ENCODE data around the gene BRIP1. TPM values are rescaled to one million over a fixed set of nuclear protein-coding genes. Genes with fewer than 3 reads are reported as not detected.
"Not testable (repeated sequence)": the region's sequence is repeated elsewhere in the genome, so short reads cannot be mapped to it uniquely, and the experiment has no call there.

BRIP1 gene
- total and polyA plus RNA-seq, 7 experiments from 2014 or later, result 0.64 to 19.9 (median 1.6) TPM

DNA sequence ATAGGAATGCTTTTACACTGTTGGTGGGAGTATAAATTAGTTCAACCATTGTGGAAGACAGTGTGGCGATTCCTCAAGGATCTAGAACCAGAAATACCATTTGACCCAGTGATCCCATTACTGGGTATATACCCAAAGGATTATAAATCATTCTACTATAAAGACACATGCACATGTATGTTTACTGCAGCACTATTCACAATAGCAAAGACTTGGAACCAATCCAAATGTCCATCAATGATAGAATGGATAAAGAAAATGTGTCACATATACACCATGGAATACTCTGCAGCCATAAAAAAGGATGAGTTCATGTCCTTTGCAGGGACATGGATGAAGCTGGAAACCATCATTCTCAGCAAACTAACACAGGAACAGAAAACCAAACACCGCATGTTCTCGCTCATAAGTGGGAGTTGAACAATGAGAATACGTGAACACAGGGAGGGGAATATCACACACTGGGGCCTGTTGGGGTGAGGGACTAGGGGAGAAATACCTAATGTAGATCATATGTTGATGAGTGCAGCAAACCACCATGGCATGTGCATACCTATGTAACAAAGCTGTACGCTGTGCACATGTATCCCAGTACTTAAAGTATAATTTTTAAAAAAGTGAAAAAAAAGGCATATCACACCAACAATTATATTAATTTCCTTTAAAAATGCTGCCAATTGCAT is 196.8 kb downstream of the BRIP1 start:
- POLR2A ChIA-PET, result not testable (repeated sequence)

DNA sequence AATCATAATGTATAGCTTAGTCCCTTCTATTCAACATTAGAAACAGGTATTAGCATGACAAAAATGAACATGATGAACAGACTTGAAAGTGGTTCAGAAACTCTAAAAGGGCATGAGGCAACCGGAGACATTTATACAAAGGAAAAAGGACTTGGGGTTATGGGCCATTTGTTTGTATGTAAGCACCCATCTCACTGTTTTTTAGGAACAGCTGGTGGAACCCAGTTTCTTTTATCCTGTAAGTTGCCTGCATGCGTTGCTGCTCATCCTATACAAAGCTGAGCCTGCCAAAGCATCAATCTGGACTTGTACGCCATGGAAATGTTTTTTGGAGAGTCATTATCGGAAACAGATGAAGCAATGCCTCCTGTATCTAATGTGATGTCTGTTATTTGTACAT is 200.0 kb downstream of the BRIP1 start:
- Mint-ChIP-seq H3K27ac (no peak overlapping the region), H3K9me3 (peaks cover 0 to 4% (median 0%) of the 10 kb centered on the region in 11 donors), H3K4me1 (no peaks in the 10 kb centered on the region), H3K4me3 (no peak overlapping the region), H3K36me3 (no peaks in the 10 kb centered on the region), H3K27me3 (peaks cover 8 to 40% (median 25%) of the 10 kb centered on the region in 5 donors)
- no peaks in the 10 kb centered on the region for H3K9me3 ChIP-seq (ENCODE audit: control insufficient read depth in 2 of 3, low read length in 3 of 3)
- no peaks in the 10 kb centered on the region for H3K36me3 ChIP-seq (ENCODE audit: control insufficient read depth in 2 of 3, insufficient read depth in 3 of 3, low read length in 3 of 3)
- intact Hi-C loops (cut with micrococcal nuclease), result no loop called here
- H3K4me1 ChIP-seq (ENCODE audit: control insufficient read depth in 2 of 2, insufficient read depth in 2 of 2, low read length in 2 of 2), result no peaks in the 10 kb centered on the region
- CTCF ChIA-PET, result no interaction called here
- DNase-seq (no peak), ATAC-seq (no peak)
- POLR2A ChIA-PET, result no interaction called here
- peaks cover 0 to 3% of the 10 kb centered on the region in 2 donors for H3K27me3 ChIP-seq (ENCODE audit: control insufficient read depth in 2 of 2, insufficient read depth in 2 of 2, low read length in 2 of 2)
- no peak overlapping the region for H3K27ac ChIP-seq (ENCODE audit: low read depth, low read length)
- no peak overlapping the region for H3K4me3 ChIP-seq (ENCODE audit: low read length)

More for the DNA sequence above, 196.8 kb downstream of the BRIP1 start:
- H3K36me3 Mint-ChIP-seq; DNase-seq; H3K9me3 ChIP-seq (ENCODE audit: control insufficient read depth in 2 of 3, low read length in 3 of 3); H3K4me3 Mint-ChIP-seq; CTCF ChIA-PET; H3K27ac Mint-ChIP-seq; H3K4me1 Mint-ChIP-seq; H3K9me3 Mint-ChIP-seq; H3K27me3 ChIP-seq (ENCODE audit: control insufficient read depth in 2 of 2, insufficient read depth in 2 of 2, low read length in 2 of 2); ATAC-seq; intact Hi-C loops (cut with micrococcal nuclease); H3K27ac ChIP-seq (ENCODE audit: low read depth, low read length); H3K4me3 ChIP-seq (ENCODE audit: low read length); H3K36me3 ChIP-seq (ENCODE audit: control insufficient read depth in 2 of 3, insufficient read depth in 3 of 3, low read length in 3 of 3); H3K4me1 ChIP-seq (ENCODE audit: control insufficient read depth in 2 of 2, insufficient read depth in 2 of 2, low read length in 2 of 2): not testable (repeated sequence)
- H3K27me3 Mint-ChIP-seq, result peaks cover 17 to 37% (median 26%) of the 10 kb centered on the region in 5 donors

DNA sequence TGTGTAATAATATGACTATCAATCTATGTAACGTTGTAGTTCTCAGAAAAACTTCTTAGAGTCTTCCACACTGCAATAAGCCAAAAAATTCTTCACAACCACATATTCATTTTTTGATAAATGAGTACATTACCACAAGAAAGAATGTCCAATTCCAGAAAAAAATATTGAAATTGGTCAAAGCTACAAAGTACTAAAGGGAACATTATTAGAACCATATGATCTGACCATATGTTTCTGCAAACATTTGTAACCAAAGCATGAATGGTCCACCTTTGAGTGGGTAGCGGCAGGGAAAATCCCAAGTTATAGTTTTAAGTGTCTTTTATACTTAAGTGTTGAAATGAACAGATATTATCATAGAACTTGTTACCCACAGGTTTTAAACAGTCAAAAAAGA is 200.6 kb downstream of the BRIP1 start:
- no peaks in the 10 kb centered on the region for H3K36me3 Mint-ChIP-seq
- no peaks in the 10 kb centered on the region for H3K4me1 Mint-ChIP-seq
- H3K4me3 Mint-ChIP-seq, result no peak overlapping the region
- Histone ChIP-seq H3K36me3 (ENCODE audit: control insufficient read depth in 2 of 3, insufficient read depth in 3 of 3, low read length in 3 of 3) (no peaks in the 10 kb centered on the region), H3K4me1 (ENCODE audit: control insufficient read depth in 2 of 2, insufficient read depth in 2 of 2, low read length in 2 of 2) (no peaks in the 10 kb centered on the region), H3K27ac (ENCODE audit: low read depth, low read length) (no peak overlapping the region), H3K4me3 (ENCODE audit: low read length) (no peak overlapping the region), H3K9me3 (ENCODE audit: control insufficient read depth in 2 of 3, low read length in 3 of 3) (no peaks in the 10 kb centered on the region), H3K27me3 (ENCODE audit: control insufficient read depth in 2 of 2, insufficient read depth in 2 of 2, low read length in 2 of 2) (peaks cover 0 to 3% of the 10 kb centered on the region in 2 donors)
- ATAC-seq (no peak), DNase-seq (no peak)
- peaks cover 8 to 40% (median 25%) of the 10 kb centered on the region in 5 donors for H3K27me3 Mint-ChIP-seq
- ChIA-PET CTCF (interaction anchor here (0.6 kb wide), 1 partner anchor 921 kb away, joined by 4 read pairs; no protein-coding TSS in a partner anchor), POLR2A (no interaction called here)
- intact Hi-C loops (cut with micrococcal nuclease), result no loop called here
- H3K27ac Mint-ChIP-seq, result no peak overlapping the region
- peaks cover 0 to 4% (median 0%) of the 10 kb centered on the region in 11 donors for H3K9me3 Mint-ChIP-seq

- H3K4me3 ChIP-seq (ENCODE audit: low read length), result no peak overlapping the region
- POLR2A ChIA-PET, result no interaction called here
Observed at GRCh38 chr17:61662186-61662585, 201.1 kb downstream of the BRIP1 start.

GRCh38 chr17:61660746-61661485 is 202.4 kb downstream of the BRIP1 start:
- Histone ChIP-seq H3K27me3 (ENCODE audit: control insufficient read depth in 2 of 2, insufficient read depth in 2 of 2, low read length in 2 of 2) (peaks cover 0 to 3% of the 10 kb centered on the region in 2 donors), H3K27ac (ENCODE audit: low read depth, low read length) (no peak overlapping the region), H3K9me3 (ENCODE audit: control insufficient read depth in 2 of 3, low read length in 3 of 3) (no peaks in the 10 kb centered on the region), H3K4me1 (ENCODE audit: control insufficient read depth in 2 of 2, insufficient read depth in 2 of 2, low read length in 2 of 2) (no peaks in the 10 kb centered on the region), H3K4me3 (ENCODE audit: low read length) (no peak overlapping the region), H3K36me3 (ENCODE audit: control insufficient read depth in 2 of 3, insufficient read depth in 3 of 3, low read length in 3 of 3) (no peaks in the 10 kb centered on the region)
- no peaks in the 10 kb centered on the region for H3K36me3 Mint-ChIP-seq
- H3K4me1 Mint-ChIP-seq, result no peaks in the 10 kb centered on the region
- H3K4me3 Mint-ChIP-seq, result no peak overlapping the region
- no peak for DNase-seq
- ChIA-PET CTCF (no interaction called here), POLR2A (no interaction called here)
- H3K27me3 Mint-ChIP-seq, result peaks cover 8 to 44% (median 25%) of the 10 kb centered on the region in 5 donors
- intact Hi-C loops (cut with micrococcal nuclease), result no loop called here
- no peak overlapping the region for H3K27ac Mint-ChIP-seq
- no peak for ATAC-seq
- H3K9me3 Mint-ChIP-seq, result peaks cover 0 to 4% (median 0%) of the 10 kb centered on the region in 11 donors

More at GRCh38 chr17:61662186-61662585, 201.1 kb downstream of the BRIP1 start:
- CTCF ChIA-PET, result interaction anchor here (0.6 kb wide), 1 partner anchor 922 kb away, joined by 4 read pairs; no protein-coding TSS in a partner anchor
- DNase-seq, result no peak
- Histone ChIP-seq H3K4me1 (ENCODE audit: control insufficient read depth in 2 of 2, insufficient read depth in 2 of 2, low read length in 2 of 2) (no peaks in the 10 kb centered on the region), H3K27ac (ENCODE audit: low read depth, low read length) (no peak overlapping the region), H3K9me3 (ENCODE audit: control insufficient read depth in 2 of 3, low read length in 3 of 3) (no peaks in the 10 kb centered on the region), H3K27me3 (ENCODE audit: control insufficient read depth in 2 of 2, insufficient read depth in 2 of 2, low read length in 2 of 2) (peaks cover 0 to 3% of the 10 kb centered on the region in 2 donors), H3K36me3 (ENCODE audit: control insufficient read depth in 2 of 3, insufficient read depth in 3 of 3, low read length in 3 of 3) (no peaks in the 10 kb centered on the region)
- no peaks in the 10 kb centered on the region for H3K4me1 Mint-ChIP-seq
- H3K27me3 Mint-ChIP-seq, result peaks cover 8 to 44% (median 25%) of the 10 kb centered on the region in 5 donors
- peaks cover 0 to 4% (median 0%) of the 10 kb centered on the region in 11 donors for H3K9me3 Mint-ChIP-seq
- no peak overlapping the region for H3K4me3 Mint-ChIP-seq
- H3K27ac Mint-ChIP-seq, result no peak overlapping the region
- H3K36me3 Mint-ChIP-seq, result no peaks in the 10 kb centered on the region
- intact Hi-C loops (cut with micrococcal nuclease), result no loop called here
- no peak for ATAC-seq

DNA sequence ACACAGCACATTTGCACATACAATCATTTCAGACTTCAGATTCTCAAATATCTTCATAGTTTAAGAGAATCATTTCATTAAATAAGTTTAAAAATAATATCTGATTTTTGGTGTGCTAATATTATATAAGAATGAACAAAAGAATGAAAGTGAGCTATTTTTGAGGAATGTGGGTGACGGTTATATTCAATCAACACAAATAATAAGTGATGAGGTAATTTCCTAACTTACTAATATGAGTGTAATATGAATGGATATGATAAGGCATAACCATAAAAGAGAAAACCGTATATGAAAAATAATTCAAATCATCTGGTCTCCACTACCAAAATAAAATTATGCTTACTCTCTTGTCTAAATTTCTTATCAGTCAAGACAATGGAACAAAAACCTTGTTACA is 203.9 kb downstream of the BRIP1 start:
- ATAC-seq (no peak), DNase-seq (no peak)
- no peaks in the 10 kb centered on the region for H3K4me1 Mint-ChIP-seq
- H3K27me3 Mint-ChIP-seq, result peaks cover under 1 to 38% (median 10%) of the 10 kb centered on the region in 5 donors
- H3K36me3 ChIP-seq (ENCODE audit: control insufficient read depth in 2 of 3, insufficient read depth in 3 of 3, low read length in 3 of 3), result no peaks in the 10 kb centered on the region
- H3K4me1 ChIP-seq (ENCODE audit: control insufficient read depth in 2 of 2, insufficient read depth in 2 of 2, low read length in 2 of 2), result no peaks in the 10 kb centered on the region
- H3K4me3 ChIP-seq (ENCODE audit: low read length), result no peak overlapping the region
- H3K4me3 Mint-ChIP-seq, result no peak overlapping the region
- no peak overlapping the region for H3K27ac ChIP-seq (ENCODE audit: low read depth, low read length)
- CTCF ChIA-PET, result no interaction called here
- H3K27me3 ChIP-seq (ENCODE audit: control insufficient read depth in 2 of 2, insufficient read depth in 2 of 2, low read length in 2 of 2), result peaks cover 0 to 3% of the 10 kb centered on the region in 2 donors
- H3K9me3 ChIP-seq (ENCODE audit: control insufficient read depth in 2 of 3, low read length in 3 of 3), result no peaks in the 10 kb centered on the region
- H3K9me3 Mint-ChIP-seq, result no peaks in the 10 kb centered on the region
- H3K36me3 Mint-ChIP-seq, result no peaks in the 10 kb centered on the region
- intact Hi-C loops (cut with micrococcal nuclease), result no loop called here
- POLR2A ChIA-PET, result no interaction called here
- H3K27ac Mint-ChIP-seq, result no peak overlapping the region
